ENCODE data around the gene AXL. TPM values are rescaled to one million over a fixed set of nuclear protein-coding genes. Genes with fewer than 3 reads are reported as not detected.

AXL gene
- total and polyA plus RNA-seq, 2 of the 8 experiments (the other 6 are each of a cell fraction or from before 2014, with no cell fraction given), result 35.3 to 51.0 TPM

- TF ChIP-seq RXRA (IDR thresholded peaks at IDR 0.05; ENCODE audit: insufficient read depth, low read depth, low read length) (no peak), POU5F1 (IDR thresholded peaks at IDR 0.05; ENCODE audit: low read depth, low read length) (no peak), GTF2F1 (IDR thresholded peaks at IDR 0.05; ENCODE audit: borderline replicate concordance, low read depth, low read length) (no peak), NANOG (IDR thresholded peaks at IDR 0.05; ENCODE audit: insufficient read depth, low read depth, low read length, poor library complexity, severe bottlenecking) (no peak)
Observed at GRCh38 chr19:41241859-41242258, 22.8 kb downstream of the AXL start (continued).

Data from H1 (cell line).